Measurements from ENCODE around the gene EIF1. TPM values are rescaled to one million over a fixed set of nuclear protein-coding genes. Genes with fewer than 3 reads are reported as not detected.
"Not testable (repeated sequence)": the region's sequence is repeated elsewhere in the genome, so short reads cannot be mapped to it uniquely, and the experiment has no call there.

The EIF1 gene
- total RNA-seq, 1 experiment from 2014 or later = 775 TPM

DNA sequence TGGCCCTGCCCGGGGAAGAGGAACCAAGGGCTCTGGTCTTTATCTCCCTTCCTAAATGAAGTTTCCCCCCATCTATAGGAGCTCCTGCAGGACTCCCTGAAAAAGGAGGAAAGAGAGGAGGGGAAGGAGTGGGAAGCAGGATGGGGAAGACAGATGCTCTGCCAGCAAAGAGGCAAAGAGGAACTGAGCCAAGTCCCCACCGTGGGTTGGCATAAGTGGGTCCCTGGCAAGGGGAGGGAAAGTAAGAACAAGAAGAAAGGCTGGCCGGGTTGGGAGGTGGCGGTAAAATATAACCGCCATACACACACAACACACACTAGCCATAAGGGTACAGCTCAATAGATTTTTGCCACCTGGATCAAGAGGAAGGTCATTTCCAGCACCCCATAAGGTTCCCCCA is 6.1 kb upstream of the EIF1 start:
- Histone ChIP-seq H3K4me2 (no peak overlapping the region), H3K27ac (no peak overlapping the region), H3K9me3 (ENCODE audit: insufficient read depth, low read depth) (no peaks in the 10 kb centered on the region), H3K27me3 (ENCODE audit: insufficient read depth, low read depth) (no peaks in the 10 kb centered on the region), H3K36me3 (ENCODE audit: low read depth) (no peaks in the 10 kb centered on the region), H3K9me2 (ENCODE audit: insufficient read depth) (no peaks in the 10 kb centered on the region), H4K20me1 (ENCODE audit: insufficient read depth) (no peaks in the 10 kb centered on the region), H3K4me3 (no peak overlapping the region), H3K79me2 (ENCODE audit: low read depth) (no peaks in the 10 kb centered on the region), H3K4me1 (replicated peaks; ENCODE audit: insufficient read depth) (peaks cover 21% of the 10 kb centered on the region), H2AFZ (no peak overlapping the region), H3F3A (ENCODE audit: insufficient read depth, low read depth) (peaks cover 28% of the 10 kb centered on the region)
- CTCF ChIA-PET = no interaction called here
- BruUV-seq (replicated peaks) = no TSS peak
- no peak for DNase-seq
- POLR2A ChIA-PET (ENCODE audit: unreplicated experiment) = no interaction called here
- TF ChIP-seq EZH2 (IDR thresholded peaks at IDR 0.05; ENCODE audit: low read depth) = no peak
- TF ChIP-seq, protein P1, sequence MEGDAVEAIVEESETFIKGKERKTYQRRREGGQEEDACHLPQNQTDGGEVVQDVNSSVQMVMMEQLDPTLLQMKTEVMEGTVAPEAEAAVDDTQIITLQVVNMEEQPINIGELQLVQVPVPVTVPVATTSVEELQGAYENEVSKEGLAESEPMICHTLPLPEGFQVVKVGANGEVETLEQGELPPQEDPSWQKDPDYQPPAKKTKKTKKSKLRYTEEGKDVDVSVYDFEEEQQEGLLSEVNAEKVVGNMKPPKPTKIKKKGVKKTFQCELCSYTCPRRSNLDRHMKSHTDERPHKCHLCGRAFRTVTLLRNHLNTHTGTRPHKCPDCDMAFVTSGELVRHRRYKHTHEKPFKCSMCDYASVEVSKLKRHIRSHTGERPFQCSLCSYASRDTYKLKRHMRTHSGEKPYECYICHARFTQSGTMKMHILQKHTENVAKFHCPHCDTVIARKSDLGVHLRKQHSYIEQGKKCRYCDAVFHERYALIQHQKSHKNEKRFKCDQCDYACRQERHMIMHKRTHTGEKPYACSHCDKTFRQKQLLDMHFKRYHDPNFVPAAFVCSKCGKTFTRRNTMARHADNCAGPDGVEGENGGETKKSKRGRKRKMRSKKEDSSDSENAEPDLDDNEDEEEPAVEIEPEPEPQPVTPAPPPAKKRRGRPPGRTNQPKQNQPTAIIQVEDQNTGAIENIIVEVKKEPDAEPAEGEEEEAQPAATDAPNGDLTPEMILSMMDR (conservative IDR thresholded peaks at IDR 0.05) = no peak
- intact Hi-C loops (cut with micrococcal nuclease; ENCODE audit: unreplicated experiment) = no loop called here

DNA sequence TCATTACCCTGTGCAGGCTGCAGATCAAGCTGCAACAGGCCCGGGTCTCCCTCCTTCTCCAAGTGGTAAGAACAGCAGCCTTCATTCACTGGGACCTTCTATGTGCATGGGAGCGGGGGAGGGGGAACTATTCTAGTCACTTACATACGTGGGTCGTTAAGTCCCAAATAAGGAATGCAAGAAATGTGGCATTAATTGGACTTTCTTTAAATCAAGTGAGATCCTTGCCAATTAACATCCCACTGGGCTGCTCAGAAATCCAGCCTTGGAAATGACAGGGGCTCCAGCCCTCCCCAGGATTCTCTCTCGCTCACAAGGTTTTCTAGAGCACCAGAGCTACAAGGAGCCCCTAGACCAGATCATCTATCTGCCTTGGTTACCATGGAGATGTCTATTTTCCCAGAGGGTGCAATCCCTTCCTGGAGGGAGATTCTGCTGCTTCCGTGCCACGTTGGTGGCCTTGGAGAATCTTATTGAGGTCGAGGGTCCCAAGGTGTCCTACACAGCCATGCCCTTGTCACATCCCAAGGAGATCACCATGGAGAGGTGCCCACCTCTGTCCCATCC is 5.2 kb upstream of the EIF1 start:
- Histone ChIP-seq H3K4me3 (no peak overlapping the region), H3F3A (ENCODE audit: insufficient read depth, low read depth) (peaks cover 26% of the 10 kb centered on the region), H3K79me2 (ENCODE audit: low read depth) (no peaks in the 10 kb centered on the region), H3K4me1 (replicated peaks; ENCODE audit: insufficient read depth) (peaks cover 15% of the 10 kb centered on the region), H3K27me3 (ENCODE audit: insufficient read depth, low read depth) (no peaks in the 10 kb centered on the region), H3K4me2 (no peak overlapping the region), H3K27ac (no peak overlapping the region), H3K36me3 (ENCODE audit: low read depth) (no peaks in the 10 kb centered on the region), H4K20me1 (ENCODE audit: insufficient read depth) (no peaks in the 10 kb centered on the region), H3K9me2 (ENCODE audit: insufficient read depth) (no peaks in the 10 kb centered on the region), H3K9me3 (ENCODE audit: insufficient read depth, low read depth) (no peaks in the 10 kb centered on the region), H2AFZ (no peak overlapping the region)
- CTCF ChIA-PET = no interaction called here
- TF ChIP-seq EZH2 (IDR thresholded peaks at IDR 0.05; ENCODE audit: low read depth) = no peak
- TF ChIP-seq, protein P1 (conservative IDR thresholded peaks at IDR 0.05) = no peak
- DNase-seq = no peak
- POLR2A ChIA-PET (ENCODE audit: unreplicated experiment) = no interaction called here
- intact Hi-C loops (cut with micrococcal nuclease; ENCODE audit: unreplicated experiment) = no loop called here
- BruUV-seq (replicated peaks) = no TSS peak

DNA sequence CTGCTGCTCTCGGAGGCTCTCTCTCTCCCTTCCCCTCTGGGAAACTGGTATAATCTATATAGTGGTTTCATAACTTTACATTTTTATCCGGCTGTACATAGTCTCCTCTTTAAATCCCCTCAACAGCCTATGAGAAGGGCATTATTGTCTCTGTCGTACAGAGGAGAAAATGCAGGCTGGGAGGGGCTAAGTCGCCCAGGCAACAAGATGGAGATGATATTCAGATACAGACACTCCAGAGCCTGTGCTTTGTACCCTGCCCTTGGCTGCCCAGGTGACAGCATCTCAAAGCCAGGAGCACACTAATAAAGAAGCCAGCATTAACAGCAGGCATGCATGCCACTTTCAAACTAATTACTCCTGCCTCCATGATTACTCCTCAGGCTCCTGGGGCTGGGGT is 4.7 kb upstream of the EIF1 start:
- CTCF ChIA-PET = no interaction called here
- POLR2A ChIA-PET (ENCODE audit: unreplicated experiment) = no interaction called here

DNA sequence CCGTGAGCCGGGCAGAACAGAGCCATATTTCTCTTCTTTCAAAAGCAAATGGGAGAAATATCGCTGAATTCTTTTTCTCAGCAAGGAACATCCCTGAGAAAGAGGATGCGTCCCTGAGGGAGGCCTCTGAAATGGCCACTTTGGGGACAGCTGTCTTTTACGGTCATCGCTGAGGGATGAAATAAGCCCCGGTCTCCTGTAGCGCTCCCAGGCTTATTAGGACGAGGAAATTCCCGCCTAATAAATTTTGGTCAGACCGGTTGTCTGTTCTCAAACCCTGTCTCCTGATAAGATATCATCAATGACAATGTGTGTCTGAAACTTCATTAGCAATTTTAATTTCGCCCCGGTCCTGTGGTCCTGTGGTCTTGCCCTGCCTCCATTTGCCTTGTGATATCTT is 2.9 kb upstream of the EIF1 start:
- POLR2A ChIA-PET (ENCODE audit: unreplicated experiment); CTCF ChIA-PET; H3K4me2 ChIP-seq; H2AFZ ChIP-seq; BruUV-seq (replicated peaks); H3K9me3 ChIP-seq (ENCODE audit: insufficient read depth, low read depth); H3K27me3 ChIP-seq (ENCODE audit: insufficient read depth, low read depth); H3K4me3 ChIP-seq; H3K27ac ChIP-seq; DNase-seq; H3K9me2 ChIP-seq (ENCODE audit: insufficient read depth): not testable (repeated sequence)
- Histone ChIP-seq H3K36me3 (ENCODE audit: low read depth) (peaks cover 14% of the 10 kb centered on the region), H3F3A (ENCODE audit: insufficient read depth, low read depth) (peaks cover 31% of the 10 kb centered on the region), H3K79me2 (ENCODE audit: low read depth) (peaks cover 17% of the 10 kb centered on the region), H4K20me1 (ENCODE audit: insufficient read depth) (peaks cover 13% of the 10 kb centered on the region), H3K4me1 (replicated peaks; ENCODE audit: insufficient read depth) (peaks cover 13% of the 10 kb centered on the region)
- intact Hi-C loops (cut with micrococcal nuclease; ENCODE audit: unreplicated experiment) = loop anchor here (5.0 kb wide), 2 partner anchors 102 to 117 kb away; partner anchors contain the start of gene JUP

More for the DNA sequence above, 4.7 kb upstream of the EIF1 start:
- Histone ChIP-seq H3K36me3 (ENCODE audit: low read depth) (no peaks in the 10 kb centered on the region), H3K4me1 (replicated peaks; ENCODE audit: insufficient read depth) (peaks cover 11% of the 10 kb centered on the region), H3K9me2 (ENCODE audit: insufficient read depth) (no peaks in the 10 kb centered on the region), H3K4me3 (no peak overlapping the region), H3K4me2 (no peak overlapping the region), H4K20me1 (ENCODE audit: insufficient read depth) (no peaks in the 10 kb centered on the region), H3K79me2 (ENCODE audit: low read depth) (0 out of 2 replicates have a peak, but pooled peaks cover 3% of the 10 kb centered on the region), H3K27ac (no peak overlapping the region), H3K27me3 (ENCODE audit: insufficient read depth, low read depth) (no peaks in the 10 kb centered on the region), H3F3A (ENCODE audit: insufficient read depth, low read depth) (peaks cover 22% of the 10 kb centered on the region), H3K9me3 (ENCODE audit: insufficient read depth, low read depth) (no peaks in the 10 kb centered on the region), H2AFZ (no peak overlapping the region)
- no peak for DNase-seq
- TF ChIP-seq EZH2 (IDR thresholded peaks at IDR 0.05; ENCODE audit: low read depth) = no peak
- TF ChIP-seq, protein P1 (conservative IDR thresholded peaks at IDR 0.05) = no peak
- BruUV-seq (replicated peaks) = no TSS peak
- intact Hi-C loops (cut with micrococcal nuclease; ENCODE audit: unreplicated experiment) = no loop called here
